GM12878 (cell line): ENCODE data around the gene ZC3H10. TPM values are rescaled to one million over a fixed set of nuclear protein-coding genes. Genes with fewer than 3 reads are reported as not detected.

Experiments
- ATAC-seq: fragments of 200-7000 bp; cut with Tn5 transposase; 3 replicates; pipeline ENCODE4 v1.9.1; 2020; ENCODE audit warnings: mild to moderate bottlenecking, moderate library complexity
- BruUV-seq: library from RNA; stranded (reverse); fragments of 400-500 nt; replicated peaks from 2 replicates; lab custom pipeline; 2021; lab: Mats Ljungman, UMichigan
- CTCF ChIA-PET: fragments of 300-600 bp; sonication (Branson Sonifier 250); formaldehyde crosslinking; extraction: SDS; loops from one replicate; lab custom pipeline; 2021; ENCODE audit warnings: inconsistent platforms; lab: Yijun Ruan, JAX
- POLR2A ChIA-PET: fragments of 350-600 bp; formaldehyde crosslinking; extraction: SDS; loops from one replicate; lab custom pipeline; 2021; ENCODE audit warnings: inconsistent platforms; lab: Charles Lee
- RAD21 ChIA-PET: fragments of 300-600 bp; sonication (Branson Sonifier 250); formaldehyde crosslinking; loops from one replicate; lab custom pipeline; 2023; ENCODE audit warnings: antibody characterized with exemption; ENCODE audit not compliant: unreplicated experiment; lab: Charles Lee
- SMC1A ChIA-PET: fragments of 300-600 bp; sonication (Branson Sonifier 250); formaldehyde crosslinking; loops from one replicate; lab custom pipeline; 2023; ENCODE audit not compliant: unreplicated experiment, uncharacterized antibody; lab: Charles Lee
- DNase-seq: peaks from one replicate; pipeline ENCODE4 v3.0.0-alpha.2; 2011; ENCODE audit warnings: low read depth, low spot score
- FAIRE-seq: peaks from 3 replicates; lab custom pipeline; 2011; peaks lifted over from hg19 to GRCh38; lab: Jason Lieb, UNC
- H2AFZ ChIP-seq: 2 replicates; pipeline ENCODE4 v1.6.0; 2011; ENCODE audit warnings: low read depth, low read length, control low read depth; ENCODE audit not compliant: control insufficient read depth
- H3K27ac ChIP-seq: 2 replicates; pipeline ENCODE4 v1.5.1; 2011; ENCODE audit warnings: control low read depth; ENCODE audit not compliant: control insufficient read depth, insufficient read depth
- H3K27me3 ChIP-seq, 2 experiments: replicated peaks in 1 of 2; 2 replicates each; pipeline versions ENCODE4 v1.6.0 to v1.6.1; 2011; ENCODE audit warnings: low read length in 1 of 2; ENCODE audit not compliant: control insufficient read depth in 2 of 2, insufficient read depth in 2 of 2
- H3K36me3 ChIP-seq, 2 experiments: 2 replicates each; pipeline ENCODE4 v1.5.1; 2011; ENCODE audit warnings: low read length in 1 of 2; ENCODE audit not compliant: control insufficient read depth in 2 of 2, insufficient read depth in 2 of 2
- H3K4me1 ChIP-seq: 2 replicates; pipeline ENCODE4 v1.6.1; 2011; ENCODE audit warnings: mild to moderate bottlenecking, low read length, moderate library complexity, mixed read lengths; ENCODE audit not compliant: control insufficient read depth, insufficient read depth
- H3K4me2 ChIP-seq: 2 replicates; pipeline ENCODE4 v1.6.0; 2011; ENCODE audit warnings: control low read depth; ENCODE audit not compliant: control insufficient read depth, insufficient read depth
- H3K4me3 ChIP-seq: fragments of 200-600 bp; sonication (generic); 2 replicates; pipeline ENCODE4 v1.5.1; 2016
- H3K79me2 ChIP-seq: 2 replicates; pipeline ENCODE4 v1.6.0; 2011; ENCODE audit warnings: low read length; ENCODE audit not compliant: control insufficient read depth, insufficient read depth
- H3K9ac ChIP-seq: 2 replicates; pipeline ENCODE4 v1.8.0; 2011; ENCODE audit warnings: low read length, control low read depth, mixed read lengths; ENCODE audit not compliant: control insufficient read depth, insufficient read depth
- H3K9me3 ChIP-seq: replicated peaks from 3 replicates; pipeline ENCODE4 v1.5.1; 2011; ENCODE audit warnings: mild to moderate bottlenecking, low read length; ENCODE audit not compliant: control insufficient read depth, insufficient read depth
- H4K20me1 ChIP-seq: 2 replicates; pipeline ENCODE4 v1.6.0; 2011; ENCODE audit not compliant: control insufficient read depth, insufficient read depth
- CBX5 ChIP-seq: sonication (generic); IDR thresholded peaks from 2 replicates; pipeline ENCODE4 v1.6.1; 2016; ENCODE audit warnings: low read depth, moderate library complexity, mild to moderate bottlenecking, inconsistent platforms
- CREM ChIP-seq: IDR thresholded peaks from 2 replicates; pipeline ENCODE4 v1.6.1; 2014; ENCODE audit warnings: antibody characterized with exemption, low read depth
- HDAC2 ChIP-seq: fragments of 200-600 bp; sonication (generic); IDR thresholded peaks from 2 replicates; pipeline ENCODE4 v1.6.1; 2017
- MEF2A ChIP-seq: IDR thresholded peaks from 2 replicates; pipeline ENCODE4 v1.6.1; 2011; ENCODE audit warnings: low read depth, mild to moderate bottlenecking, low read length, moderate library complexity; ENCODE audit not compliant: insufficient read depth
- MEF2B ChIP-seq: fragments of 450-650 bp; IDR thresholded peaks from 2 replicates; pipeline ENCODE4 v1.6.1; 2018; ENCODE audit warnings: mild to moderate bottlenecking, moderate library complexity; ENCODE audit not compliant: partially characterized antibody, poor library complexity, severe bottlenecking
- MTA2 ChIP-seq: fragments of 450-650 bp; IDR thresholded peaks from 2 replicates; pipeline ENCODE4 v1.6.1; 2016; ENCODE audit warnings: low read depth, mild to moderate bottlenecking, moderate library complexity
- MYB ChIP-seq: fragments of 150-350 bp; IDR thresholded peaks from 2 replicates; pipeline ENCODE4 v1.6.1; 2014; ENCODE audit warnings: mild to moderate bottlenecking, low read depth, low read length, borderline replicate concordance
- NBN ChIP-seq: fragments of 450-650 bp; IDR thresholded peaks from 2 replicates; pipeline ENCODE4 v1.6.1; 2016
- NFIC ChIP-seq: IDR thresholded peaks from 2 replicates; pipeline ENCODE4 v1.6.1; 2012; ENCODE audit warnings: low read depth, mild to moderate bottlenecking, inconsistent platforms, low read length, moderate library complexity
- PML ChIP-seq: IDR thresholded peaks from 2 replicates; pipeline ENCODE4 v1.6.1; 2012; ENCODE audit warnings: low read length, inconsistent platforms
- POU2F2 ChIP-seq: IDR thresholded peaks from 3 replicates; pipeline ENCODE4 v1.6.1; 2011; ENCODE audit warnings: low read depth, mild to moderate bottlenecking, low read length, borderline replicate concordance
- RUNX3 ChIP-seq: IDR thresholded peaks from 2 replicates; pipeline ENCODE4 v1.6.1; 2012; ENCODE audit warnings: low read length, inconsistent platforms
- SMC3 ChIP-seq: IDR thresholded peaks from 2 replicates; pipeline ENCODE4 v1.6.1; 2011; ENCODE audit warnings: low read length, improper control_type of control experiment, borderline replicate concordance
- TAF1 ChIP-seq: IDR thresholded peaks from 2 replicates; pipeline ENCODE4 v1.6.1; 2011; ENCODE audit warnings: mild to moderate bottlenecking, low read depth, low read length, borderline replicate concordance
- ZNF207 ChIP-seq: fragments of 450-650 bp; IDR thresholded peaks from 2 replicates; pipeline ENCODE4 v1.6.1; 2014; ENCODE audit warnings: antibody characterized with exemption, mild to moderate bottlenecking, borderline replicate concordance
- ZNF24 ChIP-seq: fragments of 450-650 bp; IDR thresholded peaks from 2 replicates; pipeline ENCODE4 v1.6.1; 2017; ENCODE audit warnings: antibody characterized with exemption, mild to moderate bottlenecking
- WGBS: methylation state at CpG from one replicate; pipeline ENCODE4 v1.1.6; 2016; ENCODE audit warnings: low lambda C conversion rate; ENCODE audit not compliant: insufficient replicate concordance, insufficient coverage; ENCODE audit errors: missing lambda C conversion rate; 5-methylcytosine and 5-hydroxymethylcytosine counted together
- in situ Hi-C: fragments of 300-500 bp; cut with MboI; formaldehyde crosslinking; loops from 9 replicates; pipeline ENCODE4 v1.14.3; 2018; ENCODE audit warnings: mixed read lengths
- intact Hi-C: fragments of 100-400 bp; cut with micrococcal nuclease; formaldehyde crosslinking; loops from one replicate; pipeline ENCODE4 v1.14.2; 2022; ENCODE audit not compliant: unreplicated experiment
- polyA plus RNA-seq, 11 experiments: library from polyadenylated mRNA; depleted of rRNA in 4 of 11; unstranded in 6 of 11; stranded (reverse) in 5 of 11; fragments of >200 nt; fragmentation: Nextera tagmentation in 4 of 11; fragmentation: Illumina TruSeq in 1 of 11; extraction: Ambion mirVana in 4 of 11; extraction: Trizol in 1 of 11; gene quantifications; 1 replicate in 1 of 11; 2 replicates in 10 of 11; pipeline versions ENCODE4 v1.2.1 to v1.2.3, GENCODE V29; 2011 to 2016; ENCODE audit warnings: inconsistent platforms in 2 of 11, missing spikeins in 2 of 11, low read depth in 1 of 11
- total RNA-seq, 4 experiments: library from RNA; depleted of rRNA in 3 of 4; stranded (reverse); fragments of >200 nt in 3 of 4; fragmentation: Illumina TruSeq in 1 of 4; extraction: Trizol in 1 of 4; gene quantifications; 2 replicates each; pipeline versions ENCODE4 v1.2.1 to v1.2.3, GENCODE V29; 2013 to 2021
- TF ChIP-seq, protein P1 (sequence below): fragments of 450-650 bp; IDR thresholded peaks from 2 replicates; pipeline ENCODE4 v1.6.1; 2017; ENCODE audit warnings: antibody characterized with exemption, mild to moderate bottlenecking, moderate library complexity
- TF ChIP-seq, protein P2 (sequence below): fragments of 450-650 bp; IDR thresholded peaks from 2 replicates; pipeline ENCODE4 v1.6.1; 2017; ENCODE audit warnings: mild to moderate bottlenecking, moderate library complexity

The ZC3H10 gene
- total and polyA plus RNA-seq, 10 of the 15 experiments (the other 5 are each of a cell fraction or from before 2014, with no cell fraction given): 0.56 to 6.4 (median 3.7) TPM

DNA sequence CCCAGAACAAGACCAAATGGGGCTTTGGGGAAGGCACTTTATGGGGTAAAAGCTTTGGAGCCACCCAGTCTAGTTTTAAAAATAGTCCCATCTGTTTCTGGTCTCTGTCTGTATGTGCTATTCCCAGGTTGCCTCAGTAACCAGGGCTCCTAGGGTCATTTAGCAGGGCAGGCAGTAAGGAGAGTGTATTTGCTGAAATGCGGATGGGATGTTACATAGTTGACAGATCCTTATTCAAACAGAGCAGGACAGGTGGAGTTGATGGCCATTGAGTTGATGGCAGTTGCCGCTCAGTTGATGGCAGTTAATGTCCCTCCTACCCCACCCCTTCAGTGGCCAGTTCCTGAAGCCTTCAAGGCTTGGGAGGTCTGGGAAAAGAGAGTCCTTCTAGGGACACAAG is 4.6 kb downstream of the ZC3H10 start:
- no peak overlapping the region for H3K4me2 ChIP-seq
- no peaks in the 10 kb centered on the region for H3K9me3 ChIP-seq
- FAIRE-seq (no peak), DNase-seq (no peak), ATAC-seq (no peak)
- WGBS: 91% methylated on average over 2 of the region's 2 CpGs
- H3K27me3 ChIP-seq: no peaks in the 10 kb centered on the region
- H3K4me1 ChIP-seq: peaks cover 33% of the 10 kb centered on the region
- H3K9ac ChIP-seq: no peak overlapping the region
- no peak overlapping the region for H2AFZ ChIP-seq
- ChIA-PET CTCF (interaction anchor here (1.2 to 10.3 kb wide), 2 partner anchors 66 to 99 kb away, joined by 3 to 129 read pairs; partner anchors contain the start of genes RNF41 and SMARCC2), POLR2A (no interaction called here), RAD21 (interaction anchor here (6.8 kb wide), 1 partner anchor 66 kb away, joined by 98 read pairs; the partner anchor contains the start of gene SMARCC2), SMC1A (interaction anchor here (0.9 kb wide), 2 partner anchors 66 to 127 kb away, joined by 3 read pairs; no protein-coding TSS in a partner anchor)
- no TSS peak for BruUV-seq
- no peaks in the 10 kb centered on the region for H3K36me3 ChIP-seq
- TF ChIP-seq SMC3 (no peak), MEF2B (no peak), HDAC2 (no peak), NBN (no peak), ZNF207 (no peak), TAF1 (no peak), CREM (no peak), MTA2 (no peak), ZNF24 (no peak), MYB (no peak), POU2F2 (no peak), RUNX3 (no peak), CBX5 (no peak), NFIC (no peak), PML (no peak), MEF2A (no peak)
- TF ChIP-seq, protein P1, sequence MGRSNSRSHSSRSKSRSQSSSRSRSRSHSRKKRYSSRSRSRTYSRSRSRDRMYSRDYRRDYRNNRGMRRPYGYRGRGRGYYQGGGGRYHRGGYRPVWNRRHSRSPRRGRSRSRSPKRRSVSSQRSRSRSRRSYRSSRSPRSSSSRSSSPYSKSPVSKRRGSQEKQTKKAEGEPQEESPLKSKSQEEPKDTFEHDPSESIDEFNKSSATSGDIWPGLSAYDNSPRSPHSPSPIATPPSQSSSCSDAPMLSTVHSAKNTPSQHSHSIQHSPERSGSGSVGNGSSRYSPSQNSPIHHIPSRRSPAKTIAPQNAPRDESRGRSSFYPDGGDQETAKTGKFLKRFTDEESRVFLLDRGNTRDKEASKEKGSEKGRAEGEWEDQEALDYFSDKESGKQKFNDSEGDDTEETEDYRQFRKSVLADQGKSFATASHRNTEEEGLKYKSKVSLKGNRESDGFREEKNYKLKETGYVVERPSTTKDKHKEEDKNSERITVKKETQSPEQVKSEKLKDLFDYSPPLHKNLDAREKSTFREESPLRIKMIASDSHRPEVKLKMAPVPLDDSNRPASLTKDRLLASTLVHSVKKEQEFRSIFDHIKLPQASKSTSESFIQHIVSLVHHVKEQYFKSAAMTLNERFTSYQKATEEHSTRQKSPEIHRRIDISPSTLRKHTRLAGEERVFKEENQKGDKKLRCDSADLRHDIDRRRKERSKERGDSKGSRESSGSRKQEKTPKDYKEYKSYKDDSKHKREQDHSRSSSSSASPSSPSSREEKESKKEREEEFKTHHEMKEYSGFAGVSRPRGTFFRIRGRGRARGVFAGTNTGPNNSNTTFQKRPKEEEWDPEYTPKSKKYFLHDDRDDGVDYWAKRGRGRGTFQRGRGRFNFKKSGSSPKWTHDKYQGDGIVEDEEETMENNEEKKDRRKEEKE: no peak
- TF ChIP-seq, protein P2, sequence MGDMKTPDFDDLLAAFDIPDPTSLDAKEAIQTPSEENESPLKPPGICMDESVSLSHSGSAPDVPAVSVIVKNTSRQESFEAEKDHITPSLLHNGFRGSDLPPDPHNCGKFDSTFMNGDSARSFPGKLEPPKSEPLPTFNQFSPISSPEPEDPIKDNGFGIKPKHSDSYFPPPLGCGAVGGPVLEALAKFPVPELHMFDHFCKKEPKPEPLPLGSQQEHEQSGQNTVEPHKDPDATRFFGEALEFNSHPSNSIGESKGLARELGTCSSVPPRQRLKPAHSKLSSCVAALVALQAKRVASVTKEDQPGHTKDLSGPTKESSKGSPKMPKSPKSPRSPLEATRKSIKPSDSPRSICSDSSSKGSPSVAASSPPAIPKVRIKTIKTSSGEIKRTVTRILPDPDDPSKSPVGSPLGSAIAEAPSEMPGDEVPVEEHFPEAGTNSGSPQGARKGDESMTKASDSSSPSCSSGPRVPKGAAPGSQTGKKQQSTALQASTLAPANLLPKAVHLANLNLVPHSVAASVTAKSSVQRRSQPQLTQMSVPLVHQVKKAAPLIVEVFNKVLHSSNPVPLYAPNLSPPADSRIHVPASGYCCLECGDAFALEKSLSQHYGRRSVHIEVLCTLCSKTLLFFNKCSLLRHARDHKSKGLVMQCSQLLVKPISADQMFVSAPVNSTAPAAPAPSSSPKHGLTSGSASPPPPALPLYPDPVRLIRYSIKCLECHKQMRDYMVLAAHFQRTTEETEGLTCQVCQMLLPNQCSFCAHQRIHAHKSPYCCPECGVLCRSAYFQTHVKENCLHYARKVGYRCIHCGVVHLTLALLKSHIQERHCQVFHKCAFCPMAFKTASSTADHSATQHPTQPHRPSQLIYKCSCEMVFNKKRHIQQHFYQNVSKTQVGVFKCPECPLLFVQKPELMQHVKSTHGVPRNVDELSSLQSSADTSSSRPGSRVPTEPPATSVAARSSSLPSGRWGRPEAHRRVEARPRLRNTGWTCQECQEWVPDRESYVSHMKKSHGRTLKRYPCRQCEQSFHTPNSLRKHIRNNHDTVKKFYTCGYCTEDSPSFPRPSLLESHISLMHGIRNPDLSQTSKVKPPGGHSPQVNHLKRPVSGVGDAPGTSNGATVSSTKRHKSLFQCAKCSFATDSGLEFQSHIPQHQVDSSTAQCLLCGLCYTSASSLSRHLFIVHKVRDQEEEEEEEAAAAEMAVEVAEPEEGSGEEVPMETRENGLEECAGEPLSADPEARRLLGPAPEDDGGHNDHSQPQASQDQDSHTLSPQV: no peak
- intact Hi-C loops: loop anchor here (10.0 kb wide), 1 partner anchor 522 kb away; the partner anchor contains the start of gene ATP5F1B
- H3K4me3 ChIP-seq: no peak overlapping the region
- in situ Hi-C loops: loop anchor here (5.0 kb wide), 1 partner anchor 340 kb away; no protein-coding TSS in a partner anchor
- H3K79me2 ChIP-seq: peaks cover 18% of the 10 kb centered on the region
- no peaks in the 10 kb centered on the region for H4K20me1 ChIP-seq
- H3K27ac ChIP-seq: no peak overlapping the region
